ENCODE measurements around the gene LETM1. TPM values are rescaled to one million over a fixed set of nuclear protein-coding genes. Genes with fewer than 3 reads are reported as not detected.

LETM1 gene
- polyA plus RNA-seq, 3 donors from 2014 or later: 8.0 to 17.0 (median 10.6) TPM

DNA sequence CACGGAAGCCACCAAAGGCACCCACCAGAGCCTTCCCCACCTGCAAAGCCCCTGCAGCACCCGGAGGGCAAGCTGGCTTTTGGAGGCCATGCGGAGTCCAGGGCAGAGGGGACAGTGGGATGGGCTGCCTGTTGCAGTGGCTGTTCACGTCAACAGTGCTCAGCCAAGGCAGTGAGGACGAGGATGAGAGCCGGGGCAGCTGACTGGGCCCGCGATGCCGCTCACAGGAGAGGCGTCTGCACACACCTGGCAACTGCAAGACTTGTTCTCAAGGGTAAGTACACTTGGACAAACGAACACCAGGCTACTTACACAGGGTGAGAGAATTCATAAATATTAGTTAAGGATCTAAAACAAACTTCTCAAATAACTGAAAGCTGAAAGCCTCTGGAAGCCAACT, 43.2 kb downstream of the LETM1 start:
- Mint-ChIP-seq H3K4me3 (no peak overlapping the region), H3K4me1 (no peaks in the 10 kb centered on the region), H3K36me3 (peaks cover 0 to 21% (median 0%) of the 10 kb centered on the region in 3 donors), H3K27me3 (ENCODE audit: low read depth in 3 of 3) (no peaks in the 10 kb centered on the region), H3K9me3 (no peaks in the 10 kb centered on the region), H3K27ac (no peak overlapping the region)
- DNase-seq: no peak

DNA sequence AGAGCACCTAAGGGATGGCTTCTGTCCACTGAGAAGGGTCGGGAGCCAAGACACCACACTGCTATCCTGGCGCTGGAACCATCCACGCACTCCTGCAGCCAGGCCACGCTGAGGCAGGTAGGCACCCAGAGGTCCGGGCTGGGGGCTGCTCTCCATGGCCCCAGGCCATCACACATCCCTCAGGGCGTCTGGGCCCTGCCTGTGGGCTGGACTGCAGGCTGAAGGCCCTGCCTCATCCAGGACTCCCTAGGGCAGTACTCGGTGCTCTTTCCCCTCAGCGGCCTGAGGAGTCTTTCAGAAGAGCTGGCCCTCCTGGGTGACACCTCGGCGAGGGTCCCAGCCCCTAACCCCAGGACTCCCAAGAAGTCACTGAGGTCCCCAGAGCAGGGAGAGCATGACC, 45.2 kb downstream of the LETM1 start:
- Mint-ChIP-seq H3K4me3 (no peak overlapping the region), H3K27ac (no peak overlapping the region), H3K9me3 (no peaks in the 10 kb centered on the region), H3K4me1 (no peaks in the 10 kb centered on the region), H3K36me3 (peaks cover 0 to 11% (median 0%) of the 10 kb centered on the region in 3 donors), H3K27me3 (ENCODE audit: low read depth in 3 of 3) (no peaks in the 10 kb centered on the region)
- no peak for DNase-seq

DNA sequence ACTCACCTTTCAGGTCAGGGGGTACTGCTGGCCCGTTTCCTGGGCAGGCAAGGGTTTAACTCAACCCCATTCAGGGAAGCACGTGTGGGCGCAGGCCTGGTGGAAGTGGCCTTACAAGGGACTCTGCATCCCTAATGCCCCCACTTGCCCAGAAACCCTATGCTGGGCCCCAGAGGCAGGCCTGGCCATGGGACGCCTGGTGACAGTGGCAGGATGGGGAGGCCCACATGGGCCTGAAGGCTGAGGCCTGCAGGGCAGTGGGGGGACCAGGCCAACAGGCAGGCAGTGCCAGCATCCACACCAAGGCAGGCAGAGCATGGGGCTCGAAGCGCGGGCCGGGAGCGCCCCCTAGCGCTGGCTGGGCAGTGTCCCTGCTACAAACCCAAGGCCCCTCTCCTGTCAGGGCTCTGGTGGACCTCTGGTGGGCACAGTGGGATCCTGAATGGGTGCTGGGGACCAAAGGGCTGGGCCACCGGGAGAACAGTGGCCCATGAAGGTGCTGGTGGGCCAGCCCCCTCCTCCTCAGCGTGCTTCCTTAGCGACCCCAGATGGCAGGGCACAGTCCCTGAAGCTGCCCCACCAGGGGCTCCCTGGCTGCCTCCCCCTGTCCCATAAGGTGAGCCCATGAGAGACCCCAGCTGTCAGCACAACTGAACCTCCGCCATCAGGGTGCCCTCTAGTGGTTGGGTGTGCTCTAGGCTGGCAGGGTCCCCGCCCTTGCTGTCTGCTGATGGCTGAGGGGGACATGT, 46.0 kb downstream of the LETM1 start:
- Mint-ChIP-seq H3K36me3 (peaks cover 0 to 8% (median 0%) of the 10 kb centered on the region in 3 donors), H3K27me3 (ENCODE audit: low read depth in 3 of 3) (peaks cover 0 to under 1% (median 0%) of the 10 kb centered on the region in 3 donors), H3K9me3 (no peaks in the 10 kb centered on the region), H3K27ac (no peak overlapping the region), H3K4me3 (no peak overlapping the region), H3K4me1 (no peaks in the 10 kb centered on the region)
- DNase-seq: peak; percentile 36 to 50 (median 37)

DNA sequence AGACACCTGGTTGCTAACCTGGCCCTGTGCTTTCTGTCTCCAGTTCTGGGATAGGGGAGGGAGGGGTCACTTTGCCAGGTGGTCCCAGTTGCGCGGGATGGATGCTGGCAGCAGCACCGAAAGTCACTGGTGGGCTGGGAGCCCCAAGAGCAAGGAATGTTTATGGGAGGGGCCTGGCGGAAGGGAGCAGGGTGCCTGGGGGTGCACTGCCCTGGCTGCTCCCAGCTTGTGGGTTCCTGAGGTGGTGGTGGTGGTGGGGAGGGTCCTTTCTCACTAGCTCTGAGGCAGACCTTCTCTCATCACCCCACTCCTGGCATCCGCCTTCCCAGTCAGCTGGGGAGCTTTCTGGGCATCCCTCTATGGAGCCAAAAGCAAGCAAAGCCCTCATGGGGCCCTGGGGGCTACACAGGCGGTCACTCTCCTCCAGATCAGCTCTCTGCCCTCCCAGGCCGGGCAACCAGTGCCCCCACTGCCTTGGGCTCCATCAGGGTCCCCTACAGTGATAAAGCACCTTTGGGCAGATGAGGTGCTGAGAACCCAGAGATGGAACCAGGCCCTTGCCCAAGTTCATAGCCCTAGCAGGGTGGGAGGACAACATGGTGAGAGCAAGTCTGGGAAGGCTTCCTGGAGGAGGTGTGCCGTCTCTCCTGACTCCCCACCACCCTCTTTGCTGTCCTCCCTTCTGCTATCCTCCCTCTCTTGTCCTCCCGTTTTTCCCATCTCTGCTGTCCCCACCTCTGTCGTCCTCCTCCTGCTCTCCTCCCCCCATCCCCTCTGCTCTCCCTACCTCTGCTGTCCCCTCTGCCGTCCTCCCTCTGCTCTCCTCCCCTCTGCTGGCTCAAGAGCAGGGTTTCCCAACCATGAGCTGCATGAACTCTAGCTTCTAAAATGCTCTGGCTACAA, 46.9 kb downstream of the LETM1 start:
- H3K9me3 Mint-ChIP-seq: no peaks in the 10 kb centered on the region
- H3K4me3 Mint-ChIP-seq: no peak overlapping the region
- no peak overlapping the region for H3K27ac Mint-ChIP-seq
- peaks cover 0 to 8% (median 0%) of the 10 kb centered on the region in 3 donors for H3K36me3 Mint-ChIP-seq
- DNase-seq: no peak
- H3K4me1 Mint-ChIP-seq: no peaks in the 10 kb centered on the region
- peaks cover 0 to 1% (median 0%) of the 10 kb centered on the region in 3 donors for H3K27me3 Mint-ChIP-seq (ENCODE audit: low read depth in 3 of 3)

DNA sequence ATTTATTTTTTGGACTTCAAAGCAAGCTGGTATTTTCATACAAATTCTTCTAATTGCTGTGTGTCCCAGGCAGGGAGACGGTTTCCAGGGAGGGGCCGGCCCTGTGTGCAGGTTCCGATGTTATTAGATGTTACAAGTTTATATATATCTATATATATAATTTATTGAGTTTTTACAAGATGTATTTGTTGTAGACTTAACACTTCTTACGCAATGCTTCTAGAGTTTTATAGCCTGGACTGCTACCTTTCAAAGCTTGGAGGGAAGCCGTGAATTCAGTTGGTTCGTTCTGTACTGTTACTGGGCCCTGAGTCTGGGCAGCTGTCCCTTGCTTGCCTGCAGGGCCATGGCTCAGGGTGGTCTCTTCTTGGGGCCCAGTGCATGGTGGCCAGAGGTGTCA, 47.6 kb downstream of the LETM1 start:
- Mint-ChIP-seq H3K27me3 (ENCODE audit: low read depth in 3 of 3) (peaks cover 0 to 1% (median 0%) of the 10 kb centered on the region in 3 donors), H3K27ac (no peak overlapping the region), H3K36me3 (peaks cover 0 to 5% (median 0%) of the 10 kb centered on the region in 3 donors), H3K4me1 (no peaks in the 10 kb centered on the region), H3K9me3 (no peaks in the 10 kb centered on the region), H3K4me3 (no peak overlapping the region)
- DNase-seq: no peak

DNA sequence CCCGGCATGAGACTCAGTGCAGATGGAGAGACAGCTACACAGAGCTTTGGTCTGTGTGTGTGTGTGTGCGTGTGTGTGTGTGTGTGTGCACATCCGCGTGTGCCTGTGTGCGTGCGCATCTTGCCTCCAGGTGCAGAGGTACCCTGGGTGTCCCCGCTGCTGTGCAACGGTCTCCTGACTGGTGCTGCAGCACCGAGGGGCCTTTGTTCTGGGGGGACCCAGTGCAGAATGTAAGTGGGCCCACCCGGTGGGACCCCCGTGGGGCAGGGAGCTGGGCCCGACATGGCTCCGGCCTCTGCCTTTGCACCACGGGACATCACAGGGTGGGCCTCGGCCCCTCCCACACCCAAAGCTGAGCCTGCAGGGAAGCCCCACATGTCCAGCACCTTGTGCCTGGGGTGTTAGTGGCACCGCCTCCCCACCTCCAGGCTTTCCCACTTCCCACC, 48.6 kb downstream of the LETM1 start:
- Mint-ChIP-seq H3K9me3 (no peaks in the 10 kb centered on the region), H3K4me3 (no peak overlapping the region), H3K36me3 (peaks cover 0 to 1% (median 0%) of the 10 kb centered on the region in 3 donors), H3K27me3 (ENCODE audit: low read depth in 3 of 3) (peaks cover 0 to 1% (median 0%) of the 10 kb centered on the region in 3 donors), H3K27ac (no peak overlapping the region), H3K4me1 (no peaks in the 10 kb centered on the region)
- no peak for DNase-seq

DNA sequence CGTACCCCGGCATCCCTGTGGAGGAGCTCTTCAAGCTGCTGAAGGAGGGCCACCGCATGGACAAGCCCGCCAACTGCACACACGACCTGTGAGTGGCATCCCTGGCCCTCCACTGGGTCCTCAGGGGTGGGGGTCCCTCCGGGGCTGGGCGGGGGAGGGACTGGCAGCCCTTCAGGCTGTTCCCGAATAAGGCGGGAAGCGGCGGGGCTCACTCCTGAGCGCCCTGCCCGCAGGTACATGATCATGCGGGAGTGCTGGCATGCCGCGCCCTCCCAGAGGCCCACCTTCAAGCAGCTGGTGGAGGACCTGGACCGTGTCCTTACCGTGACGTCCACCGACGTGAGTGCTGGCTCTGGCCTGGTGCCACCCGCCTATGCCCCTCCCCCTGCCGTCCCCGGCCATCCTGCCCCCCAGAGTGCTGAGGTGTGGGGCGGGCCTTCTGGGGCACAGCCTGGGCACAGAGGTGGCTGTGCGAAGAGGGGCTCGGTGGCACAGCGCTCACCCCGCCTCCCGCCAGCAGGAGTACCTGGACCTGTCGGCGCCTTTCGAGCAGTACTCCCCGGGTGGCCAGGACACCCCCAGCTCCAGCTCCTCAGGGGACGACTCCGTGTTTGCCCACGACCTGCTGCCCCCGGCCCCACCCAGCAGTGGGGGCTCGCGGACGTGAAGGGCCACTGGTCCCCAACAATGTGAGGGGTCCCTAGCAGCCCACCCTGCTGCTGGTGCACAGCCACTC, 49.2 kb downstream of the LETM1 start:
- H3K4me1 Mint-ChIP-seq: no peaks in the 10 kb centered on the region
- H3K4me3 Mint-ChIP-seq: no peak overlapping the region
- DNase-seq: no peak
- no peaks in the 10 kb centered on the region for H3K9me3 Mint-ChIP-seq
- no peaks in the 10 kb centered on the region for H3K36me3 Mint-ChIP-seq
- no peak overlapping the region for H3K27ac Mint-ChIP-seq
- H3K27me3 Mint-ChIP-seq (ENCODE audit: low read depth in 3 of 3): peaks cover 0 to 1% (median 0%) of the 10 kb centered on the region in 3 donors

DNA sequence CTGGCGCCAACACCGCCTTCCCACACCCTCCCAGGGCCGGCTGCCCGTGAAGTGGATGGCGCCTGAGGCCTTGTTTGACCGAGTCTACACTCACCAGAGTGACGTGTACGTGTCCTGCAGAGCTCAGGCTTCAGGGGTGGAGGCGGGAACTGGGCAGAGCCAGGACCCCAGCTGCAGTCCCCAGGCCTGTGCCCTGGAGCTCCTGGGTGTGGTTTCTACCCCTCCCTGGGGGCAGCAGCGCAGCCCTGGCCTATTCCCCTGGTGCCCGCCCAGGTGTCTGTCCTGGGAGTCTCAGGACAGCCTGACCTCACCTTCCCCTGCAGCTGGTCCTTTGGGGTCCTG, 49.8 kb downstream of the LETM1 start:
- peaks cover 0 to 1% (median 0%) of the 10 kb centered on the region in 3 donors for H3K27me3 Mint-ChIP-seq (ENCODE audit: low read depth in 3 of 3)
- no peak for DNase-seq
- H3K36me3 Mint-ChIP-seq: no peaks in the 10 kb centered on the region
- H3K4me3 Mint-ChIP-seq: no peak overlapping the region
- H3K4me1 Mint-ChIP-seq: no peaks in the 10 kb centered on the region
- no peak overlapping the region for H3K27ac Mint-ChIP-seq
- no peaks in the 10 kb centered on the region for H3K9me3 Mint-ChIP-seq

DNA sequence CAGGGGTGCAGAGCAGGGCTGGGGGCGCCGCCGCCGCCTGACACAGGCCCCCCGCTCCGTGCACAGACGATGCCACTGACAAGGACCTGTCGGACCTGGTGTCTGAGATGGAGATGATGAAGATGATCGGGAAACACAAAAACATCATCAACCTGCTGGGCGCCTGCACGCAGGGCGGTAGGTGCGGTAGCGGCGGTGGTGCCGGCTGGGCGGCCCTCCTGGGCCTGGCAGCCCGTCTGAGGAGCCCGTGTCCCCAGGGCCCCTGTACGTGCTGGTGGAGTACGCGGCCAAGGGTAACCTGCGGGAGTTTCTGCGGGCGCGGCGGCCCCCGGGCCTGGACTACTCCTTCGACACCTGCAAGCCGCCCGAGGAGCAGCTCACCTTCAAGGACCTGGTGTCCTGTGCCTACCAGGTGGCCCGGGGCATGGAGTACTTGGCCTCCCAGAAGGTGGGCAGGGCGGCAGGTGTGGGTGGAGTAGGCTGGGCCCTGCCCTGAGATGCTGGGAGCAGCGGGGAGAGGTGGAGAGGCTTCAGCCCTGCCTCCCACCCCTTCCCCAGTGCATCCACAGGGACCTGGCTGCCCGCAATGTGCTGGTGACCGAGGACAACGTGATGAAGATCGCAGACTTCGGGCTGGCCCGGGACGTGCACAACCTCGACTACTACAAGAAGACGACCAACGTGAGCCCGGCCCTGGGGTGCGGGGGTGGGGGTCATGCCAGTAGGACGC, 50.3 kb downstream of the LETM1 start:
- Mint-ChIP-seq H3K27ac (no peak overlapping the region), H3K27me3 (ENCODE audit: low read depth in 3 of 3) (peaks cover 0 to 1% (median 0%) of the 10 kb centered on the region in 3 donors), H3K4me3 (no peak overlapping the region), H3K36me3 (no peaks in the 10 kb centered on the region), H3K9me3 (no peaks in the 10 kb centered on the region), H3K4me1 (no peaks in the 10 kb centered on the region)
- DNase-seq: no peak

DNA sequence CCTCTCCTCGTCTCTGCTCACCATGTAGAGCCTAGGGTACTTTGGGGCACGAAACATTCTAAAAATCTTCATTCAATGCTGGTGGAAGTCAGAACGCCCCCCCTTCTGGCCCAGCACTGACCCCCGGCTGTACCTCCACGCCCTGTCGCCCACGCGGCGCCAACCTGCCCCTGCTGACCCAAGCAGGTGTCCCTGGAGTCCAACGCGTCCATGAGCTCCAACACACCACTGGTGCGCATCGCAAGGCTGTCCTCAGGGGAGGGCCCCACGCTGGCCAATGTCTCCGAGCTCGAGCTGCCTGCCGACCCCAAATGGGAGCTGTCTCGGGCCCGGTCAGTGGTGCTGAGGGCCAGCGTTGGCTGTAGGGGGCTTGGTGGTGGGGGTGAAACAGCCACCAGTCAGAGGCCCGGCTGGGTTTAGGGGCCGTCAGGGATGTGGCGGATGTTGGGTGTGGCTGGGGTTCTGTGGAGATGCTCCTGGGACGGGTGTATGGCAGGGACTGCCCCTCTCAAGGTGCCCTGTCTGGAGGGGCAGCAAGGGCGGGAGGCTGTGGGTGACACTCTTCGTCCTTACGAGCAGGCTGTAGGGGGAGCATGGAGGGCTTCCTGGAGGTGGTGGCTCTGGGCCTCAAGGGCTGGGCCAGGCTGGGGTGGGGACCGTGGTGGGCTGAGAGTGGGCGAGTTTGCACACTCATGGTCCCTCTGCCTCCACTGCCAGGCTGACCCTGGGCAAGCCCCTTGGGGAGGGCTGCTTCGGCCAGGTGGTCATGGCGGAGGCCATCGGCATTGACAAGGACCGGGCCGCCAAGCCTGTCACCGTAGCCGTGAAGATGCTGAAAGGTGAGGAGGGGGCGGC, 51.1 kb downstream of the LETM1 start:
- Mint-ChIP-seq H3K4me3 (no peak overlapping the region), H3K4me1 (no peaks in the 10 kb centered on the region), H3K27ac (no peak overlapping the region), H3K36me3 (no peaks in the 10 kb centered on the region), H3K9me3 (no peaks in the 10 kb centered on the region), H3K27me3 (ENCODE audit: low read depth in 3 of 3) (peaks cover 0 to 1% (median 0%) of the 10 kb centered on the region in 3 donors)
- DNase-seq: no peak

DNA sequence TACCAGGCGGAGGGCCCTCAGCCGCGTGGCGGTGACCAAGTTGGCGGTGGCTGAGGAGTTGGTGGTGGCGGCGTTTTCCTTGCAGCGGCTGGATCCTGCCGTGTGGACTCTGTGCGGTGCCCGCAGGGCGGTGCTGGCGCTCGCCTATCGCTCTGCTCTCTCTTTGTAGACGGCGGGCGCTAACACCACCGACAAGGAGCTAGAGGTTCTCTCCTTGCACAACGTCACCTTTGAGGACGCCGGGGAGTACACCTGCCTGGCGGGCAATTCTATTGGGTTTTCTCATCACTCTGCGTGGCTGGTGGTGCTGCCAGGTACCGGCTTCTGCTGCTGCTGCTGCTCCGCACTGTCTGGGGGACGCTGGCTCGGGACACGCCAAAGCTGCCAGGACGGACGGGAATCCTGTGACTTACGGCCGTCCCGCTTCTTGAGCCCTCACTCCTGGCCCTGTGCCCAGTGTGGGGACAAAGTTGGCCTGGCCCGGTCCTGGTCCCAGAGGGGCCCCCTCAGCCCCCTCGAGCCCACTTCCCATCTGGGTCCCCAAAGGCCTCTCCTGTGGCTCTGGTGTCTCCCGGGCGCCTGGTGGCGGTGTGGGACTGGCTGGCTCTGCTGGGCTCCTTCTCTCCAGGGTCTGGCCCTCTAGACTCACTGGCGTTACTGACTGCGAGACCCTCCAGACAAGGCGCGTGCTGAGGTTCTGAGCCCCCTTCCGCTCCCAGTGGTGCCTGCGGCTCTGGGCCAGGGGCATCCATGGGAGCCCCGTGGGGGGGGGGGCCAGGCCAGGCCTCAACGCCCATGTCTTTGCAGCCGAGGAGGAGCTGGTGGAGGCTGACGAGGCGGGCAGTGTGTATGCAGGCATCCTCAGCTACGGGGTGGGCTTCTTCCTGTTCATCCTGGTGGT, 52.2 kb downstream of the LETM1 start:
- Mint-ChIP-seq H3K4me1 (no peaks in the 10 kb centered on the region), H3K27ac (no peak overlapping the region), H3K9me3 (no peaks in the 10 kb centered on the region), H3K36me3 (no peaks in the 10 kb centered on the region), H3K27me3 (ENCODE audit: low read depth in 3 of 3) (peaks cover 0 to 1% (median 0%) of the 10 kb centered on the region in 3 donors), H3K4me3 (no peak overlapping the region)
- DNase-seq: no peak

Measured in immature natural killer cell (primary cell).